Fibroblast of skin of right biceps (primary cell): ENCODE results near the gene WDR38.
A peak's percentile ranks its signal among the peaks of the same experiment; 100 is the strongest.
"Not testable (repeated sequence)": the region's sequence is repeated elsewhere in the genome, so short reads cannot be mapped to it uniquely, and the experiment has no call there.

Source experiments
- DNase-seq: peaks from one replicate; pipeline ENCODE4 v3.0.0-alpha.2; 2013

WDR38 gene

DNA sequence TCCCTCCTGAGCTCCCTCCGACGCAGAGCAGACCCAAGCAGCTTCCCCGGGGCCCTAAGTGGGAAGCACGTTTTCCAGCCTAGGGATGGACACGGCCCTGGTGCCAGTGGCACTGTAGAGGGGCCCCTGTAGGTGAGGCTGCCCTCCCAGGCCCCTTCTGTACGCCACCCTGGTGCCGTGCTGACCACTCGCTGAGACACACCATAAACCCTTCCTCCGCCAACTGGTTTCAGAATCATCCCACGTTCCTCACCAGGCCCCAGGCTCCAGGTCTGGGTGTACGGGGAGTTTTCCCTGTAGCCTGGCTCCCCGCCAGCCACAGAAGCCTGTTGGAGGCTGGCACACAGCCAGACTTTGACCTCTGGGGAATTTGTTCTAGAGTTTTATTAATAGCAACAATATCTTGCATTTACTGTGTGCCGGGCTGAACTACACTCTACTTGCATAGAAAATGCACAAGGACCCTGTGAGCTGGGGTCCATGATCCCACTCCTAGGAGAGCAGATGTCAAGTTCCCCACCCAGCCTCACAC, 18.2 kb upstream of the WDR38 start:
- DNase-seq = peak; percentile 83

DNA sequence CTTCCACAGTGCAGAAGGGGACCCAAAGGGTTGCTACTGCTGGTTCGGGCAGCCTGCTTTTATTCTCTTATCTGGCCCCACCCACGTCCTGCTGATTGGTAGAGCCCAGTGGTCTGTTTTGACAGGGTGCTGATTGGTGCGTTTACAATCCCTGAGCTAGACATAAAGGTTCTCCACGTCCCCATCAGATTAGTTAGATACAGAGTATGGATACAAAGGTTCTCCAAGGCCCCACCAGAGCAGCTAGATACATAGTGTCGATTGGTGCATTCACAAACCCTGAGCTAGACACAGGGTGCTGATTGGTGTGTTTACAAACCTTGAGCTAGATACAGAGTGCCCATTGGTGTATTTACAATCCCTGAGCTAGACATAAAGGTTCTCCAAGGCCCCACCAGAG, 15.1 kb upstream of the WDR38 start:
- DNase-seq = not testable (repeated sequence)

DNA sequence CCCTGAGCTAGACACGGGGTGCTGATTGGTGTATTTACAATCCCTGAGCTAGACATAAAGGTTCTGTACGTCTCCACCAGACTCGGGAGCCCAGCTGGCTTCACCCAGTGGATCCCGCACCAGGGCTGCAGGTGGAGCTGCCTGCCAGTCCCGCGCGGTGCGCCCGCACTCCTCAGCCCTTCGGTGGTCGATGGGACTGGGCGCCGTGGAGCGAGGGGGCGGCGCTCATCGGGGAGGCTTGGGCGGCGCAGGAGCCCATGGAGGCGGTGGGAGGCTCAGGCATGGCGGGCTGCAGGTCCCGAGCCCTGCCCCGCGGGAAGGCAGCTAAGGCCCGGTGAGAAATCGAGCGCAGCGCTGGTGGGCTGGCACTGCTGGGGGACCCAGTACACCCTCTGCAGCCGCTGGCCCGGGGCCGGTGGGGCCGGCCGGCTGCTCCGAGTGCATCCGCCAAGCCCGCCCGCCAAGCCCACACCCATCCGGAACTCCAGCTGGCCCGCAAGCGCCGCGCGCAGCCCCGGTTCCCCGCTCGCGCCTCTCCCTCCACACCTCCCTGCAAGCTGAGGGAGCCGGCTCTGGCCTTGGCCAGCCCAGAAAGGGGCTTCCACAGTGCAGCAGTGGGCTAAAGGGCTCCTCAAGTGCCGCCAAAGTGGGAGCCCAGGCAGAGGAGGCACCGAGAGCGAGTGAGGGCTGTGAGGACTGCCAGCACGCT, 14.5 kb upstream of the WDR38 start:
- DNase-seq = not testable (repeated sequence)

DNA sequence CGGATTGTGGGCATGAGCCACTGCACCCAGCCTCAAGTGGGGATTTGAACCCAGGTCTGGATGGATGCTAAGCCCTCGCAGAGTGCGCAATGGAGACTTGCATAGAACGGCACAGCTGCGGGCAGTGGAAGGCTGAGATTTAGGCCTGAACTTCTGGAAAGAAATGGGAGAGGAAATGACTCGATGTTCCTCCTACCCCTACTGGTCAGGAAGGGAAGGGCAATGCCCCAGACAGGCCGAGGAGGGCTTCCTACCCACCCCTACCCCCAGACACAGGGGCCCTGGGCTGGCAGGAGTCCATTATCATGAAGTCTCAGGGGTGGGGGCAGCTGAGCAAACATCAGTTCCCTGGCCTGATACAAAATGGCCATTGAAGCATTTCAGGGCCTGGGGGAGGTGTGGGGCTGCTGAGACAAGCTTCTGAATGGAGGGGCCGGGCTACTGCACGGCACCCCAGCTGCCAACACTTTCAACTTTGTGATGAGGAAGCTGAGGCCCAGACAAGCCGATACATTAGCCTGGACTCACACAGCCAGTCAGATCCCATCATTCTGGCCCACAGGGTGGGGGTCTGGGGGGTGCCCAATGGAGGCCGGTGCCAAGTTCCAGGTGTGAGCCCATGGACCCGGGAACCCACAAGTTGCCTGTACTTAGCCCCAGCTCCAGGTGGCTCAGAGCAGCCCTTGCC, 13.5 kb upstream of the WDR38 start:
- peak; percentile 34 for DNase-seq

DNA sequence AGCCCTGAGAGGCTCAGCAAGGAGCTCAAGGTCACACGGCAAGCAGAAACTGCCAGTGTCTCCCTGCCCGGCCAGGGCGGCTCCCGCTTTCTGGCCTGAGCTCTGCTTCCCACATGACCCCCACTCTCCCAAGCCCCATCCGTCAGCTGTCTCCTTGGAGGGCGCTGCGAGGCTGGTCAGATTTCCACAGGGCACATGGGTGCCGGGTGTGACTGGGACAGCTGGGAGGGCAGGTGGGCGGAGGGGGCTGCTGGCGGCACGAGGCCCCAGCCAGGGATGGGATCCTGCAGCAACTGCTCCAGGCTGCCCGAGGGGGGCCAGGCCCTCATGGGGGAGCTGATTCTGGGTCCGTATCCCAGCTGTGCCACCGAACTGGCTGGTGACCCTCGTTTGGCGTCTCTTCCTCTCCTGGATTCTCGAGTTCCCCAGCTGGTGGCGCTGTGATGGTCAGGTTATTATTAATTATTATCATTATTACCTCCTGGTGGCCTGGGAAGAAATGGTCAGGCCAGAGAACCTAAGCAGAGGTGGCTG, 12.9 kb upstream of the WDR38 start:
- no peak for DNase-seq

DNA sequence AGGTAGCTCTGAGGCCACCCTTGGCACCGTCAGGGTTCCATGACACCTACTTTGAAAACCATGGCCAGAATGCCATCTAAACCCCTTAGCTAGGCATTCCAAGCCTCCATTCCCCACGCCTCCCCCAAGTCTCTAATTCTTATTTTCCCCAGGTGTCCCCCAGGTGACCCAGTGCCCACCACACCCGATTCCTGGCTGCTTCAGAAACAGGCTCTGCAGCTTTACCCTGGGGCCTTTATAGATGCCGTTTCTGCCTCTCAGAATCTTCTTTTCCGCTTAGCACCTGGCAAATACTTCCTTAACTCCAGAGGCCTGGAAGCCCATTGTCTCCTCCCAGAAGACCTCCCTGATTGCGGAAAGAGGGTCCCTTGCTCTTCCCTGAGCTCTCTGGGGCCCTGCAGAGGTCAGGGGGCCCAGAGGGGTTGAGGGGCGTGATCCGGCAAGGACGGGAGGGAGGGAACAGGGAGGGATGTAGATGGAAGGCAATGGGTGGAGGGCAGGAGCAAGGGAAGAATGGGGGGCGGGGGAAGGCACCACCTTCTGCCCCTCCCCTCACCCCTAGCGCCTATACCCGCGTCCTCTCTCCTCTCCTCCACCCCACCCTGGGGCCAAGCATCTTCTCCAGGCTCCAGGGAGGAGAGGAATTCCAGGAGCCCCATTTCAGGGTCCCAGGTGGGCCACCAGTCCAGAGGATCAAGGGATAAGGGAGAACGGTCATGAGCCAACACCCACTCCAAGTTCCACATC, 12.0 kb upstream of the WDR38 start:
- no peak for DNase-seq

DNA sequence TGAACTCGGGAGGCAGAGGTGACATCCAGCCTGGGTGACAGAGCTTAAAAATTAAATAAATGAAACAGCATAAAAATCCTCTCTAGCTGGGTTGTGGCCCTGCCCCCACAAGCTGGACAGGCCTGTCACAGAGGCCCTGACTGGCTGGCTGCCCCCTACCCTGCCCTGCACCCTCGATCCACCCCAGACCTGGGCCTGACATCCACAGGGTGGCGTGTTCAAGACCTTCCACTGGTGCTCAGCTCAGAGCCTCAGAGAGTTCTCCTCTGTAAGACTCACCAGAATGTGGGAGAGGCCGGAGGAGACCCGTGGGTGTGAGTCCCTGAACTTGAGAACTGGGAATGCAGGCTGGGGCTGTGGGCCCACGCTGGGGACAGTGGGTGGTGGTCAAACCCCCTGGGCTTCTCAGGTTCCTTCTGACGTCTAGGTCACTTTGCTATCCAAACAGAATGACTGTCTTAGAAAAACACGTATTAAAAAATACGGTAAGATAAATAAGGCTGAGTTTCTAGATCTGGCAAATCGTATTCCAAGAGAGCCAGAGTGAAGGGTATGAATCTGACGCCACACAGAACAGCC, 9.7 kb upstream of the WDR38 start:
- DNase-seq = no peak

DNA sequence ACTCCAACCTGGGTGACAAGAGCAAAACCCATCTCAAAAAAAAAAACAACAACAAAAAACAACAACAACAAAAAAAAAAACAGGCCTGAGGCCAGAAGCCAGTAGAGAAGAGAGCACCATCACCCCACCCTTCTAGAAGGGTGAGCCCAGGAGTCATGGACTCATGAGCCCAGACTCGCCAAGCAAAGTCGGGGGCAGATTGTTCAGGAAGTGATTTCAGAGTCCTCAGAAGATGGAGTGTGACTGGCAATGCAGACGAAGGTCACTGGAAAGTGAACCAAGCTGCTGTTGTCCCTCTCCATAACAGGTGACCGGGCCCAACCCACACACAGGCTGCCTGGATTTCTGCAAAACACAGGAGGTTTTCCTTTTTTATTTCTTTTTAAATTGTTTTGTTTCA, 9.0 kb upstream of the WDR38 start:
- no peak for DNase-seq

DNA sequence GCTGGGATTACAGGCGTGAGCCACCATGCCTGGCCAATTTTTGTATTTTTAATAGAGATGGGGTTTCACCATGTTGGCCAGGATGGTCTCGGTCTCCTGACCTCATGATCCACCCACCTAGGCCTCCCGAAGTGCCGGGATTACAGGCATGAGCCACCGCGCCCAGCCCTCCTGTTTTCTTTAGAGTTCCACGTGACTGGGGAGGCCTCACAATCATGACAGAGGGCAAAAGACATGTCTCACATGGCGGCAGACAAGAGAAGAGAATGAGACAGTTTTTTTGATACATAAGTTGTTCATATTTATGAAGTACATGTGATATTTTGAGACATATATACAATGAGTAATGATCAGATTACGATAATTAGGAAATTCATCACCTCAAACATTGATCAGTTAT, 6.8 kb upstream of the WDR38 start:
- DNase-seq = not testable (repeated sequence)

DNA sequence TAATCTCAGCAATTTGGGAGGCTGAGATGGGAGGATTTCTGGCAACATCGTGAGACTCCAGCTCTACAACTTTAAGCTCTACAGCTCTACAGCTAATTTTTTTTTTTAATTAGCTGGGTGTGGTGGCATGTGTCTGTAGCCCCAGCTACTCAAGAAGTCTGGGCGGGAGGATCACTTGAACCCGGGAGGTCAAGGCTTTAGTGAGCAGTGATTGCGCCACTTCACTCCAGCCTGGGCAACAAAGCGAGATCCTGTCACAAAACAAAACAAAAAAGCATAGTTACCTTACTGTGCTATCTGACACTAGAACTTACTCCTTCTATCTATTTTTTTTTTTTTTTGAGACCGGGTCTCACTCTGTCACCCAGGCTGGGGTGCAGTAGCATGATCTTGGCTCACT, 6.3 kb upstream of the WDR38 start:
- no peak for DNase-seq

DNA sequence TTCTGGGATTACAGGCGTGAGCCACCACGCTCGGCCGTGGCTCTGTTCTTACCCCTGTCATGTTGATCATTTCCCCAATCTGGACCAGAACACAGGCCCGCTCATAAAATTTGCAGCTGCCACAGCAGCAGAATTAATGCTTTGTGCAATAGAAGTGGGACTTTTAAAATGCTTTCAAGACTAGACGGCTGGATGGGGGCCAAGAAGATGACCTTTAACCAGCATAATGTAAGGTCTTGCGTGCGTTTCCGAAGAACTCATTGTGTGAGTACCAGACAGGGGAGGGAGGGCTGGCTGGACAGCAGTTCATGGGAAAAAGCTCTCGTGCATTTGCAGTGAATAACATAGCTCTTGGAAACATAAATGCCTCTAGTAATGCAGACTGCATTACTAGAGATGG, 3.5 kb upstream of the WDR38 start:
- DNase-seq = peak; percentile 69

DNA sequence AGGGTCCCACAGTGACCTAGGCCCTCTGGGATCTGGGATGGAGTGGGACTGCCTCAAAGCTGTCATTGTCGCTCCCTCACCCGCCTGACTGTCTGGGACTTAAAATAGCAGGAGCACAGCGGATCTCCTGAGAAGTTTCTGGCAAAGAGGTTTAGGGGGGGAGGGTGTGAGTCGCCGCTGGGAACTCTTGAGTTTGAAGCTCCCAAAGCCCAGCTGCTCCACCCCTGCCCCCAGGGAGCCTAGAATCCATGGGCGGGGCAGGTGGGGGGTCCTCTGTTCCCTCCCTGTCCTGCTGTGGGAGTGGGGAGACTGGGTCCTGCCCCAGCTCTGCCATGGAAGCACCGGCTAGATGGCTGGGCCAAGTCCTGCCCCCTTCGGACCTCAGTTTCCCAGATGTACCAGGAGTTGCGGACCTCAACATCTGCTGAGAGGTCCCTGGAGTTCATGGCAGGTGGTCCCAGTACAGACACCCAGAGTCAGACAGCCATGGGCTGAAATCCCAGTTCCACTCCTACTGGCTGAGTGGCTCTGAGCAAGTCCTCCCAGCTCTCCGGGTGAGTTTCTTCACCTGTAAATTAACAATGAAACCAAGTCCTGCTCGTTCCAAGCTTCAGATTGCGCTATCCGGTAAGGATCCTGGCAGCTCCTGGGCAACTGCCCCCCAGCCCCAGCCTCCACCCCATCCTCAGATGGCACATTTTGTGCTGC, 985 bp upstream of the WDR38 start:
- peak; percentile 35 for DNase-seq

DNA sequence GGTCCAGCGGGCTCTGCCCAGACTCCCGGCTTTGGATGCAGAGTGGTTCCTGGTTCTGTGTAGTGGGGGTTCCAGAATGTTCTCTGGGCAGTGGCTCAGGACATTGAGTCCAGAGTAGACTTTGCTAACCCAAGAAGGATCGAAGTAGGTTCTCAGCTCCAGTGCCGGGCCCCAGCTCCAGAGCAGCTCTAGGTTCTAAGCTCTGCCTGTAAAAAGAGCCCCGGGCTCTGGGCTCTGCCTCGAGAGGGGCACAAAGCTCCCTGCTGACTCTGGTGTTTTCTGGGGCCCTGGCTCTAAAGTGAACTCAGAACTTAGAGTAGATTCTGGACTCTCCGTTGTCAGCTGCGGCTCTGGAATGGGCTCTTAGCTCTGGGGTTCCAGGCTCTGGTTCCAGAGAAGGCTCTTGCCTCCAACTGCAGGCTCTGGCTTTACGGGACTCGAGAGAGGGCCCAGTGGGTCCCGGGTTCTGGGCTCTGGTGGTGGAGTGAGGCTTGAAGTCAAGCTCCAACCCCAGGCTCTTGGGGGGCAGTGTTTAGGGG, 414 bp downstream of the WDR38 start:
- DNase-seq = no peak

DNA sequence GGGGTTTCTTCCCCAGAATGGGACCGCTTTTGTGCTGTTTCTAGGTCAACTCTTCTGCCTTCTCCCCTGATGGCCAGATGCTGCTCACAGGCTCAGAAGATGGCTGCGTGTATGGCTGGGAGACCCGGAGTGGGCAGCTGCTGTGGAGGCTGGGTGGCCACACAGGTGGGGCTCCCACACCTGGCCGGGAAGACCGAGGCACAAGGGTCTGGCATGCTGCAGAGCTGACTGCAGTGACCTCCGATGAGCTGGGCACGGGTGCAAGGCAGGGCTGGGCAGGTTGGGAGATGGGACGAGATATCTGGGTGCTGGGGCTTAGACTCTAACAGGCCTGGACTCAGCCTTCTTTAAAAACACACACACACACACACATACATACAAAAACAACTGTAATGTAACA, 901 bp downstream of the WDR38 start:
- DNase-seq = no peak

DNA sequence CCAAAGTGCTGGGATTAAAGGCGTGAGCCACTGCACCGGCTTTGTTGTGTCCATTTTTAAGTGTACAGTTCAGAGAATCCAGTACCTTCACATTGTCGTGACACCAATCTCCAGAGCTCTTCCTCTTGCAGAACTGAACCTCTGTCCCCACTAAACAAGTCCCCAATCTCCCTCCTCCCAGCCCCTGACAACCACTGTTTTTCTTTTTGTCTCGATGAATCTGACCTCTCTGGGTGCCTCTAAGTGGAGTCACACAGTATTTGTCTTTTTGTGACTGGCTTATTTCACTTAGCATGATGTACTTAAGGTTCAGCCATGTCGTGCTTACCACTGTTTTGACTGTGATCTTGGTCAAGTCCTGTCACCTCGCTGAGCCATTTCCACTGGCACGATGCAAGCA, 1.6 kb downstream of the WDR38 start:
- DNase-seq = no peak

DNA sequence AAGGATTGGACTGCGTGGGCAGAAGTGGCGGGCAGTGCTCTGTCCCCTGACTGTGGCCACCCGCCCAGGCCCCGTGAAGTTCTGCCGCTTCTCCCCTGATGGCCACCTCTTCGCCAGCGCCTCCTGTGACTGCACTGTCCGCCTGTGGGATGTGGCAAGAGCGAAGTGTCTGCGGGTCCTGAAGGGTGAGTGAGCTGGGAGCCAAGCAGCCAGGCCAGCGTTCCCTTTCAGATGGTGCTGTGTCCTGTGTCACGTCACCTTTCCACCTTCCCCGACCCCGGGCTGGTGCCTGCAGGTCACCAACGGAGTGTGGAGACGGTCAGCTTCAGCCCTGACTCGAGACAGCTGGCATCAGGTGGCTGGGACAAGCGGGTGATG, 2.3 kb downstream of the WDR38 start:
- no peak for DNase-seq

DNA sequence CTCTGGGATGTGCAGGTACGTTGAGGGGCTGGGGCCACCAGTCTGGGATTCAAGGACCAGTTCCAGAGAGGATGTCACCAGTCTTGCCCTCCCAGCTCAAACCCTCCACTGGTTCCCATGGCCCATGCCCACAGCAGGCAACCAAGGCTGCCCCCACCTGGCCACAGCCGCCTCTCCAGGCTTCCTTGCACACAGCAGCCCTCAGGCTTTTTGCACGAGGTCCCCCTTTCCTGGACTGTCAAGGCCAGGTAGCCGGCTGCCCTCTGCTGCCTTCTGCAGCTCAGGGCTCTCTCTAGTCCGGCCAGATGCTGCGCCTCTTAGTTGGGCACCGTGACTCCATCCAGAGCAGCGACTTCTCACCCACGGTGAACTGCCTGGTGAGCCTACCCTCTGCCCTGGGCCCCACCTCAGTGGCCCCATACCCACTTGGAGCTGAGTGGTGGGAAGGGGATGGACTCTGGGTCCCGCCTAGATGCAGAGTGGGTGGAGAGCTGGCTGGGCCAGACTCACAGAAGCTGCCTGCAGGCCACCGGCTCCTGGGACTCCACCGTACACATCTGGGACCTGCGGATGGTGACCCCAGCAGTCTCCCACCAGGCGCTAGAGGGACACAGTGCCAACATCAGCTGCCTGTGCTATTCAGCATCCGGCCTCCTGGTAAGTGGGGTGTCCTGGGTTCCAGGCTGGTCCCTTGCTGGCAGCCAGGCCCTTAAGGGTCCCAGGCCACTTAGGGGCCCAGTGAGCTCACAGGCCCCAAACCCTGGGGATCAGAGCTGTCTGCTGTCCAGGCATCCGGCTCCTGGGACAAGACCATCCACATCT, 2.9 kb downstream of the WDR38 start:
- DNase-seq = peak; percentile 29

DNA sequence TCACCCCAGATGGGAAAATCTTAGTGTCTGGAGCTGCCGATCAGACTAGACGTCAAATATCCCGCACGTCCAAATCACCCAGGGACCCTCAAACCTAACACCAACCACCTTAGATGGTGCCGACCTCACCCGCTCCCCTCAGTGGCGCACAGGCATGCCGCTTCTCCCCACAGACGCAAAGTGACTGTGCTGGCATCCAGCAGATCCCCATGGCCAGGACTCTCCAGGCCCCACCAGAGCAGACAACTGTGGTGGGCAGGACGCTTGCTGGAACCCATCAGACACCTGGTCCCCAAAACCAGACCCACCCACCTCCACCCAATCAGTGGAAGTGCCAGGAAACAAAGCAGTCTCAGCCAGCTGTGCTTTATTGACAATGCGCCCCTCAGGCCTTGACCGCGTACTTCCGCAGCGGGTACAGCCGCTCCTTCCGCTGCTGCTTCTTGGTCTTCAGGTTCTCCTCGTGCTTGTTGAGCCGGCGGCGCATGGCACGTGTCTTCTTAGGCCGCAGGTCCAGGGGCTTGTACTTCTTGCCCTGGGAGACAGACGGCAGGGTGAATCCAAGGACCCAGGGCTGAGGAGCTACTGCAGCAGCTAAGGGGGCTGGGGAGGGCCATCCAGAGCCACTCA, 4.4 kb downstream of the WDR38 start:
- no peak for DNase-seq

DNA sequence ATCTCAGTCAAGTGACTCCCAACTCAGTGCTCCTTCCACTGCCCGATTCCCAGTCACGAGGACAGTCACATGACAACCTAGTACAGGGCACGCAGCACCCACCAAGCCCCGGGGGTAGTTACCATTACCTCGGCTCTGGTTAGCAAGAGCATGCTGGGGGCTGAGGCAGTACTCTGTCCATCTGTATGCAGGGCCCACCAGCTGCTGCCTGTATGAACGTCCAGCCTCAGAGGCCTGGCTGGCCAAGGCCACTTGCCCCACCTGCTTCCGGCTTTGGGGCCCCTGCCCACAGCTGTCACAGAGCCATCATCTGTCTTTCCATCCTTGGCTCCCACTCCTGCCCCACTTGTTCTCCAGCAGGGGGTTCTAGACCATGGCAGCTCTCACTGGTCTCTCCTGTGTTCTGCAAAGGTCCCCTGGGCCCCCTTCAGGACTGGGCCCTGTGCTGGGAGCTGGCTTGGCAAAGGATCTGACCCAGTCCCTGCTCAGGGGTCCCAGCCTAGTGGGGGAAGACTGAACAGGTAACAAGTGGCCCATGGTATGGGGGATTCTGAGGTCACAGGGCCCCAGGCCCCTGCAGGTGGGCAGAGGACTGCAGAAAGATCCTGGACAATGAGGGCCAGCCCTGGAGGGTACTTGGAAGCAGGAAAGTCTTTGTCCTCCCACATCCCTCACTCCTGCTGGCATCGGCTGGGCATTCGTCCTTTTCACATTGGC, 5.2 kb downstream of the WDR38 start:
- no peak for DNase-seq
